HepG2 (cell line): ENCODE measurements around the gene ASPRV1. TPM values are rescaled to one million over a fixed set of nuclear protein-coding genes. Genes with fewer than 3 reads are reported as not detected.

ENCODE experiments used
- ARID2 ChIP-seq: sonication (generic); formaldehyde crosslinking; IDR thresholded peaks from 2 replicates; pipeline ENCODE4 v1.8.1; 2022; ENCODE audit warnings: mild to moderate bottlenecking, missing genetic modification reagents, borderline replicate concordance
- ATF6 ChIP-seq: sonication (generic); formaldehyde crosslinking; conservative IDR thresholded peaks from 2 replicates; pipeline ENCODE4 v1.4.0; 2020; ENCODE audit warnings: missing genetic modification reagents
- CBX1 ChIP-seq: IDR thresholded peaks from one replicate; pipeline ENCODE4 v1.6.1; 2016; ENCODE audit warnings: antibody characterized with exemption, low read depth
- CC2D1A ChIP-seq: sonication (generic); formaldehyde crosslinking; IDR thresholded peaks from 2 replicates; pipeline ENCODE4 v1.8.1; 2023; ENCODE audit warnings: mild to moderate bottlenecking, missing genetic modification reagents
- CCAR2 ChIP-seq: fragments of 200-400 bp; formaldehyde crosslinking; optimal IDR thresholded peaks from 2 replicates; pipeline ENCODE3; 2018; ENCODE audit warnings: low read depth, mild to moderate bottlenecking, low read length, moderate library complexity
- DNMT1 ChIP-seq: sonication (generic); formaldehyde crosslinking; IDR thresholded peaks from 2 replicates; pipeline ENCODE4 v1.5.1; 2020; ENCODE audit warnings: mild to moderate bottlenecking, missing genetic modification reagents
- E2F5 ChIP-seq: sonication (generic); formaldehyde crosslinking; conservative IDR thresholded peaks from 2 replicates; pipeline ENCODE4 v1.4.0; 2020; ENCODE audit warnings: missing genetic modification reagents
- NCOA2 ChIP-seq: sonication (generic); formaldehyde crosslinking; IDR thresholded peaks from 2 replicates; pipeline ENCODE4 v1.8.0; 2022; ENCODE audit warnings: inconsistent platforms
- PRPF4 ChIP-seq: fragments of 200-400 bp; formaldehyde crosslinking; IDR thresholded peaks from 2 replicates; pipeline ENCODE4 v1.6.1; 2016; ENCODE audit warnings: low read length, low read depth; ENCODE audit not compliant: poor library complexity, severe bottlenecking
- REPIN1 ChIP-seq: sonication (generic); formaldehyde crosslinking; IDR thresholded peaks from 2 replicates; pipeline ENCODE4 v1.8.0; 2022; ENCODE audit warnings: missing genetic modification reagents, low read depth, mild to moderate bottlenecking, borderline replicate concordance
- RXRA ChIP-seq: sonication (generic); formaldehyde crosslinking; IDR thresholded peaks from 2 replicates; pipeline ENCODE4 v1.5.1; 2020; ENCODE audit warnings: missing genetic modification reagents
- SNAPC2 ChIP-seq: sonication (generic); formaldehyde crosslinking; IDR thresholded peaks from 2 replicates; pipeline ENCODE4 v1.8.1; 2022; ENCODE audit warnings: mild to moderate bottlenecking, missing genetic modification reagents
- THRA ChIP-seq: sonication (generic); formaldehyde crosslinking; IDR thresholded peaks from 2 replicates; pipeline ENCODE4 v1.4.0; 2020; ENCODE audit warnings: missing genetic modification reagents, borderline replicate concordance
- ZNF160 ChIP-seq: sonication (generic); formaldehyde crosslinking; IDR thresholded peaks from 2 replicates; pipeline ENCODE4 v1.8.0; 2022; ENCODE audit warnings: mild to moderate bottlenecking, inconsistent platforms, missing genetic modification reagents
- ZNF326 ChIP-seq: sonication (generic); formaldehyde crosslinking; IDR thresholded peaks from 2 replicates; pipeline ENCODE4 v1.4.0; 2020; ENCODE audit warnings: missing genetic modification reagents, borderline replicate concordance
- ZNF431 ChIP-seq: sonication (generic); formaldehyde crosslinking; IDR thresholded peaks from 2 replicates; pipeline ENCODE4 v1.9.0; 2022; ENCODE audit warnings: missing genetic modification reagents, low read depth, mild to moderate bottlenecking, borderline replicate concordance
- ZNF652 ChIP-seq: IDR thresholded peaks from 2 replicates; pipeline ENCODE4 v1.6.1; 2016; ENCODE audit warnings: low read depth, borderline replicate concordance
- ZNF672 ChIP-seq: sonication (generic); formaldehyde crosslinking; IDR thresholded peaks from 2 replicates; pipeline ENCODE4 v1.8.1; 2022; ENCODE audit warnings: missing genetic modification reagents
- ZNF703 ChIP-seq: sonication (generic); formaldehyde crosslinking; IDR thresholded peaks from 2 replicates; pipeline ENCODE4 v1.5.1; 2020; ENCODE audit warnings: missing genetic modification reagents, mild to moderate bottlenecking, moderate library complexity, borderline replicate concordance
- polyA plus RNA-seq, 8 experiments: library from polyadenylated mRNA; depleted of rRNA in 3 of 8; stranded (reverse) in 7 of 8; unstranded in 1 of 8; fragments of >200 nt; fragmentation: Illumina TruSeq in 4 of 8; extraction: Trizol in 4 of 8; gene quantifications; 2 replicates each; pipeline versions ENCODE4 v1.2.1 to v1.2.3, GENCODE V29; 2011 to 2016; ENCODE audit warnings: low read depth in 4 of 8, missing spikeins in 1 of 8, mixed read lengths in 1 of 8; ENCODE audit not compliant: insufficient read depth in 1 of 8
- total RNA-seq, 5 experiments: library from RNA; depleted of rRNA; stranded (reverse); fragments of >200 nt; fragmentation: Illumina TruSeq; extraction: Trizol; gene quantifications; 2 replicates each; pipeline ENCODE4 v1.2.3, GENCODE V29; 2016; ENCODE audit warnings: low read depth in 1 of 5
- TF ChIP-seq, protein P1 (sequence below), 2 experiments: sonication (generic) in 1 of 2; formaldehyde crosslinking in 1 of 2; IDR thresholded peaks; 2 replicates each; pipeline versions ENCODE4 v1.4.0 to v1.6.1; 2016 to 2020; ENCODE audit warnings: borderline replicate concordance in 1 of 2, low read depth in 1 of 2, mild to moderate bottlenecking in 1 of 2, missing genetic modification reagents in 1 of 2

Gene ASPRV1
- total and polyA plus RNA-seq, 2 of the 13 experiments (the other 11 are each of a cell fraction or from before 2014, with no cell fraction given), result 0.40 to 0.48 TPM

- no peak for TF ChIP-seq ATF6 (CRISPR knock-in tag)
- TF ChIP-seq ZNF652, result peak; percentile 97
- TF ChIP-seq THRA (CRISPR knock-in tag), result peak; percentile 82; the same call in 1 of the 2 replicates
- TF ChIP-seq, protein P1, sequence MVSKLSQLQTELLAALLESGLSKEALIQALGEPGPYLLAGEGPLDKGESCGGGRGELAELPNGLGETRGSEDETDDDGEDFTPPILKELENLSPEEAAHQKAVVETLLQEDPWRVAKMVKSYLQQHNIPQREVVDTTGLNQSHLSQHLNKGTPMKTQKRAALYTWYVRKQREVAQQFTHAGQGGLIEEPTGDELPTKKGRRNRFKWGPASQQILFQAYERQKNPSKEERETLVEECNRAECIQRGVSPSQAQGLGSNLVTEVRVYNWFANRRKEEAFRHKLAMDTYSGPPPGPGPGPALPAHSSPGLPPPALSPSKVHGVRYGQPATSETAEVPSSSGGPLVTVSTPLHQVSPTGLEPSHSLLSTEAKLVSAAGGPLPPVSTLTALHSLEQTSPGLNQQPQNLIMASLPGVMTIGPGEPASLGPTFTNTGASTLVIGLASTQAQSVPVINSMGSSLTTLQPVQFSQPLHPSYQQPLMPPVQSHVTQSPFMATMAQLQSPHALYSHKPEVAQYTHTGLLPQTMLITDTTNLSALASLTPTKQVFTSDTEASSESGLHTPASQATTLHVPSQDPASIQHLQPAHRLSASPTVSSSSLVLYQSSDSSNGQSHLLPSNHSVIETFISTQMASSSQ (IDR thresholded peaks at IDR 0.05; ENCODE audit: low read depth), result no peak
- TF ChIP-seq, protein P1 (CRISPR knock-in tag; IDR thresholded peaks at IDR 0.05; ENCODE audit: borderline replicate concordance), result no peak
- no peak for TF ChIP-seq CCAR2
- no peak for TF ChIP-seq DNMT1 (CRISPR knock-in tag)
- no peak for TF ChIP-seq ZNF326
- TF ChIP-seq ZNF672 (CRISPR knock-in tag), result no peak
- no peak for TF ChIP-seq NCOA2
- TF ChIP-seq RXRA, result peak; percentile 31; the same call in 1 of the 2 replicates
- TF ChIP-seq REPIN1 (CRISPR knock-in tag), result 0 out of 2 replicates have a peak, but pooled peaks have one; percentile 27
- 0 out of 2 replicates have a peak, but pooled peaks have one; percentile 35 for TF ChIP-seq SNAPC2
- no peak for TF ChIP-seq ZNF431 (CRISPR knock-in tag)
- TF ChIP-seq E2F5 (CRISPR knock-in tag), result no peak
- no peak for TF ChIP-seq ARID2 (CRISPR knock-in tag)
- TF ChIP-seq CBX1, result no peak
- TF ChIP-seq PRPF4, result no peak
- TF ChIP-seq ZNF703 (CRISPR knock-in tag), result no peak
- no peak for TF ChIP-seq CC2D1A (CRISPR knock-in tag)
- no peak for TF ChIP-seq ZNF160
These were observed 14.8 kb downstream of the ASPRV1 start (continued) for GRCh38 chr2:69946351-69947324.
